ENCODE data around the gene VAMP7. TPM values are rescaled to one million over a fixed set of nuclear protein-coding genes. Genes with fewer than 3 reads are reported as not detected.

VAMP7 gene
- total RNA-seq, 3 donors from 2014 or later = 23.9 to 32.9 (median 32.6) TPM

DNA sequence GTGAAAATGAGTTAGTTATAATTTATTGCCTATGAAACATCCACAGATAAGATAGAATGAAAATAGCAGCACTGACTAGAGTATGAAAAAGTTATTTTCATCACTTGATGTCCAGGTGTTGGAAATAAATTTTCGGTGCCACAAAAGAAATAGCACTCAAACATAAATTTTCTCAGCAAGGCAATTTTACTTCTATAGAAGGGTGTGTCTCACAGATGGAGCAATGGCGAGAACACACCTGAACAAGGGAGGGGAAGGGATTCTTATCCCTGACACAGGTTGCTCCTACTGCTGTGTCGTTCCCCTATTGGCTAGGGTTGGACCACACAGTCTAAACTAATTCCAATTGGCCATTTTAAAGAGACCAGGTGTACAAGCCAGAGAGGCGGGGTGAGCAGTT is 13.3 kb upstream of the VAMP7 start:
- H3K4me3 ChIP-seq = no peak overlapping the region
- intact Hi-C loops (cut with DNase I, micrococcal nuclease) = no loop called here
- no peak for DNase-seq
- H3K9me3 ChIP-seq = peaks cover 24% of the 10 kb centered on the region
- no peaks in the 10 kb centered on the region for H3K4me1 ChIP-seq (ENCODE audit: low read depth)
- ATAC-seq = no peak
- no peaks in the 10 kb centered on the region for H3K36me3 ChIP-seq (ENCODE audit: low read depth)
- TF ChIP-seq, protein P1, sequence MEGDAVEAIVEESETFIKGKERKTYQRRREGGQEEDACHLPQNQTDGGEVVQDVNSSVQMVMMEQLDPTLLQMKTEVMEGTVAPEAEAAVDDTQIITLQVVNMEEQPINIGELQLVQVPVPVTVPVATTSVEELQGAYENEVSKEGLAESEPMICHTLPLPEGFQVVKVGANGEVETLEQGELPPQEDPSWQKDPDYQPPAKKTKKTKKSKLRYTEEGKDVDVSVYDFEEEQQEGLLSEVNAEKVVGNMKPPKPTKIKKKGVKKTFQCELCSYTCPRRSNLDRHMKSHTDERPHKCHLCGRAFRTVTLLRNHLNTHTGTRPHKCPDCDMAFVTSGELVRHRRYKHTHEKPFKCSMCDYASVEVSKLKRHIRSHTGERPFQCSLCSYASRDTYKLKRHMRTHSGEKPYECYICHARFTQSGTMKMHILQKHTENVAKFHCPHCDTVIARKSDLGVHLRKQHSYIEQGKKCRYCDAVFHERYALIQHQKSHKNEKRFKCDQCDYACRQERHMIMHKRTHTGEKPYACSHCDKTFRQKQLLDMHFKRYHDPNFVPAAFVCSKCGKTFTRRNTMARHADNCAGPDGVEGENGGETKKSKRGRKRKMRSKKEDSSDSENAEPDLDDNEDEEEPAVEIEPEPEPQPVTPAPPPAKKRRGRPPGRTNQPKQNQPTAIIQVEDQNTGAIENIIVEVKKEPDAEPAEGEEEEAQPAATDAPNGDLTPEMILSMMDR (IDR thresholded peaks at IDR 0.05) = no peak

DNA sequence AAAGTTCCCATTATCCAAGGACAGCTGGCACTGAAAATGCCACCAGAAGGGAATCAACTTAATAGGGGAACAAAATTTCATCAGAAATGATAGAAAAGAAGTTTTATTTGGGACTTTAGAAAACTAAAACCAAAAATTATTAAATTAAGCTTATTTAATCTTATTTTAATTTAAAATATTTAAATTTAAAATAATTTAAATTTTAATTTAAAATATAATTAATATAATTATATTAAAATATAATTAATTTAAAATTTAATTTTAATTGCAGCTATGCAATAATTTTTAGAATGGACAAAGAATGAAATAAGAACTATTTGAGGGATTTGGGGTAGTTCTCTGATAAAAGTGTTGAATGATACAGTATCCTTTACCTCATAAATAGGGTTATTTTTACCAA is 10.2 kb upstream of the VAMP7 start:
- TF ChIP-seq, protein P1 (IDR thresholded peaks at IDR 0.05) = no peak
- Histone ChIP-seq H3K36me3 (ENCODE audit: low read depth) (no peaks in the 10 kb centered on the region), H3K9me3 (peaks cover 18% of the 10 kb centered on the region), H3K4me1 (ENCODE audit: low read depth) (no peaks in the 10 kb centered on the region), H3K4me3 (no peak overlapping the region)
- intact Hi-C loops (cut with DNase I, micrococcal nuclease) = no loop called here
- no peak for ATAC-seq
- no peak for DNase-seq

DNA sequence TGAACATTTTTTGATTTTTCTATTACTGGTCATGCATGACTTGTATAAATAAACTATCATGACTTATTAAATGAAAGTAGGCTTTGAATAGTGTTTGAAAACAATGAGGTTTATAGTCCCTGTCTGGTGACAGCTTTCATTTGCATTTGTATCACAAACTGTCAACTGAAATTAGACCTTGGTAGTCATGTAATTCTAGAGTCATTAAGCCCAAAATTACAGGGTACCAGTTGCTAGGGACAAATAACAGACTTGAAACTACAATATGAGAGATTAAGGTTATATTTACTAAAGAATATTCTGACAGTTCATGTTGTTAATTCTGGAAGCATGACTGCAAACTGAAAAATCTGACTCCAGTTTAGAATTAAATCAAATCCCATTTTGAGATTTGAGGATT is 9.2 kb upstream of the VAMP7 start:
- ATAC-seq (no peak), DNase-seq (no peak)
- no peaks in the 10 kb centered on the region for H3K4me1 ChIP-seq (ENCODE audit: low read depth)
- TF ChIP-seq, protein P1 (IDR thresholded peaks at IDR 0.05) = no peak
- intact Hi-C loops (cut with DNase I, micrococcal nuclease) = no loop called here
- H3K4me3 ChIP-seq = no peak overlapping the region
- H3K9me3 ChIP-seq = peaks cover 12% of the 10 kb centered on the region
- H3K36me3 ChIP-seq (ENCODE audit: low read depth) = no peaks in the 10 kb centered on the region

DNA sequence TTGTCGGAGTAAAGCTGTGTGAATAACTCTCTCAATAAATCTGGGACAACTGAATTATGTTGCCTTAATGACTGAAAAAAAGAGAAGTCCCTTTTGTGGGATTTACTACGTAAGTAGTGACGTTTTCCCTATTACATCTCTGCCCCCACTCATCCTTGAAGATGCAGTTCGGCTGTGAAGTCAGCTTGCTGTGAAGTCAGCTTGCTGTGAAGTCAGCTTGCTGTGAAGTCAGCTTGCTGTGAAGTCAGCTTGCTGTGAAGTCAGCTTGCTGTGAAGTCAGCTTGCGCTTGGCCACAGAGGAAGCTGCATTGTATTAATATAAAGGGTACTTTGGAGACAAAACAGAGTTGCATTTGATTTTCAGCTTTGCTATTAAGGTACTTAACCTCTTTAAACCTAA is 8.0 kb upstream of the VAMP7 start:
- peaks cover 4% of the 10 kb centered on the region for H3K9me3 ChIP-seq
- H3K36me3 ChIP-seq (ENCODE audit: low read depth) = no peaks in the 10 kb centered on the region
- DNase-seq (no peak), ATAC-seq (no peak)
- TF ChIP-seq, protein P1 (IDR thresholded peaks at IDR 0.05) = no peak
- no peaks in the 10 kb centered on the region for H3K4me1 ChIP-seq (ENCODE audit: low read depth)
- intact Hi-C loops (cut with DNase I, micrococcal nuclease) = no loop called here
- H3K4me3 ChIP-seq = no peak overlapping the region

DNA sequence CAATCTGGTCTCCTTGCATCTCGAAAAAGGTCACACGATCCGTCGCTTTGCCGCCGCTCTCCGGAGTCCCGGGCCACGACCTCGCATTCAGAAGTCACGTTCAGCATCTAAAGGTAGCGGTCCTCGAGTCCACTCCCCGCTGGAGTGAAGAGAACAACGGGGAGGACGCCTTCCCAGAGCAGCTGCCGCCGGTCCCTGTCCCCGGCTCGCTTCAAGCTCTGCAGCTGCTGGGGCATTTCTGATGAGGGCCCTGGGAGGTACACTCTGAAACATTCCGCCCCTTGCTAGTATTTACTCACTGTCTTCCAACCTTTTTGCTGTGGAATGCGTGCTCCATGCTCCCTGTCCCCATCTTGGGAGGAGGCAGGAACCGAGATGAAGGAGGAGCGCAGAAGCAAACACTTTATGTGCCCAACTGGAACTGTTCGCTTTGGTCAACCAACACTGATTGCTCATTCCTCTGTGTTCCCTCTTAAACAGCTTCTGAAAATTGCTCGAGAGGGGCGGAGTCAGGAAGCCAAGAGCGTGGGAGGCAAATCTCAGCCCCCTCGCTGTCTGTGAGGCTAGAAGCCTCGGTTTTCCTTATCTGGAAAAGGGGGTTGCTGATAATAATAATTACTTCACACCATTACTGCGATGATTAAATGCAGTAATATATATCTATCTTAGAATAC is 6.4 kb upstream of the VAMP7 start:
- Histone ChIP-seq H3K9me3 (no peaks in the 10 kb centered on the region), H3K36me3 (ENCODE audit: low read depth) (no peaks in the 10 kb centered on the region), H3K4me1 (ENCODE audit: low read depth) (no peaks in the 10 kb centered on the region), H3K4me3 (no peak overlapping the region)
- DNase-seq (no peak), ATAC-seq (no peak)
- TF ChIP-seq, protein P1 (IDR thresholded peaks at IDR 0.05) = no peak
- intact Hi-C loops (cut with DNase I, micrococcal nuclease) = no loop called here

DNA sequence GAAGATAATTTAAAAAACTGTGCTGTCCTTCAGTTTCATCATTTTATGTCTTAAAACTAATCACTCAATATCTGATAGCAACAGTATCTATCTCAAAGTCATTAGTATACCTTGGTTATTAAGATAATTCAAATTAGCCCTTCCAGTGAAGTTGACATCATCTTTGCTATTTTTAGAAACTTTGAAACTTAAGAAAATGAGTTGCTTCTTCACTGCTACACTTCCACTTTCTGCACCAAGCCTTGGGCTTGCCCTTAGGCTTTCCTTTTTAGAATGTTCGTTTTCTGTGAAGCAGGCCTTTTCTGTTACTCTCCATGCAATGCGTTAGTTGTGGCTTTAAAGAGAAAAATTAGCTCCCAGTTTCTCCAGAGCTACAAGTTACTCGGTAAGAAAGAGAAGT is 4.4 kb upstream of the VAMP7 start:
- Histone ChIP-seq H3K36me3 (ENCODE audit: low read depth) (no peaks in the 10 kb centered on the region), H3K4me3 (no peak overlapping the region), H3K9me3 (peaks cover 3% of the 10 kb centered on the region), H3K4me1 (ENCODE audit: low read depth) (no peaks in the 10 kb centered on the region)
- intact Hi-C loops (cut with DNase I, micrococcal nuclease) = no loop called here
- DNase-seq = no peak
- ATAC-seq = no peak
- TF ChIP-seq, protein P1 (IDR thresholded peaks at IDR 0.05) = no peak

Data from mucosa of descending colon (tissue), 3 donors.